Measurements from ENCODE around the gene CFAP299.
"Not testable (repeated sequence)": the region's sequence is repeated elsewhere in the genome, so short reads cannot be mapped to it uniquely, and the experiment has no call there.

The CFAP299 gene

DNA sequence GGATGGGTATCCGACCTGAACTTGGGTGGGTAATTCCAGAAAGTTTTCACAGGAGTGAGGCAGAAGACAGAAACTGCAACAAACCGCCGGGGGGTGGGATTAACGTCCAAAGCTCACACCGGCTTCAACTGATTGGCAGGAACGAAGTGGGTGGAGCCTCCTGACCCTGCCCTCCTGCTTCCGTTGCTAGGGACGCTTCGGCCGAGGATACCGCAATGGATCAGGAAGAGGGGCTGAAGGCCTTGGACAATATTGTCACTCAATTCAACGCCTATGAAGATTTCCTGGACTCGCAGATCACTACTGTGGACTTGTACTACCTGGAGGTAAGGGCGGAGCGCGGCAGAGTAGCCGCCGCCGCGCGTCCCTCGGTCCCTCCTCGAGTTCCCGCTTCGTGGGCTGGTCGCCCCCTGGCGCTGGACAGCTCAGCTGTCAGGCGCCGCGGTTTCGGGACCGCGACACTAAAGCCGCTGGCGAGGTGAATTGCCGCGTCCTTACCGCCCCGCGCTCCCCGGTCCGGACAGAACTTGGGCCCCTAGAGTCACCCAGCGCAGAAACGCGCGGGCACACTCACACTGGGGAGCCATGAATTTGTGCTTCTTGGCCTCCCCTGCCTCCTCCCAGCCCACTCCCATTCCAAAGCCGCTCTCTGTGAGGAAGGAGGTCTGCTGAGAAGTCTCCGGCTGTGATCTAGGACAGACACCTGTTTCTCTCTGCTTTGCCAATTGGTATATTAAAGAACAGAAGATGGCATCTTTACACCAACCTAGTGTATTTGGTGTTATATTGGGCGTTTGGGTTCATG is at the start of gene CFAP299:
CFAP299 (plus strand) TSS at position 177 of the 805 bp plus-strand sequence.
- TF ChIP-seq, protein P1, sequence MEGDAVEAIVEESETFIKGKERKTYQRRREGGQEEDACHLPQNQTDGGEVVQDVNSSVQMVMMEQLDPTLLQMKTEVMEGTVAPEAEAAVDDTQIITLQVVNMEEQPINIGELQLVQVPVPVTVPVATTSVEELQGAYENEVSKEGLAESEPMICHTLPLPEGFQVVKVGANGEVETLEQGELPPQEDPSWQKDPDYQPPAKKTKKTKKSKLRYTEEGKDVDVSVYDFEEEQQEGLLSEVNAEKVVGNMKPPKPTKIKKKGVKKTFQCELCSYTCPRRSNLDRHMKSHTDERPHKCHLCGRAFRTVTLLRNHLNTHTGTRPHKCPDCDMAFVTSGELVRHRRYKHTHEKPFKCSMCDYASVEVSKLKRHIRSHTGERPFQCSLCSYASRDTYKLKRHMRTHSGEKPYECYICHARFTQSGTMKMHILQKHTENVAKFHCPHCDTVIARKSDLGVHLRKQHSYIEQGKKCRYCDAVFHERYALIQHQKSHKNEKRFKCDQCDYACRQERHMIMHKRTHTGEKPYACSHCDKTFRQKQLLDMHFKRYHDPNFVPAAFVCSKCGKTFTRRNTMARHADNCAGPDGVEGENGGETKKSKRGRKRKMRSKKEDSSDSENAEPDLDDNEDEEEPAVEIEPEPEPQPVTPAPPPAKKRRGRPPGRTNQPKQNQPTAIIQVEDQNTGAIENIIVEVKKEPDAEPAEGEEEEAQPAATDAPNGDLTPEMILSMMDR (IDR thresholded peaks at IDR 0.05) = peak; percentile 43
- TF ChIP-seq ZFX (IDR thresholded peaks at IDR 0.05; ENCODE audit: borderline replicate concordance) = no peak
- no peak within 1 kb of the TSS for H3K27ac ChIP-seq

GRCh38 chr4:80286451-80286850 is 49.1 kb upstream of the CFAP299 start:
- no peak overlapping the region for H3K27ac ChIP-seq
- no peak for TF ChIP-seq ZFX (IDR thresholded peaks at IDR 0.05; ENCODE audit: borderline replicate concordance)
- TF ChIP-seq, protein P1 (IDR thresholded peaks at IDR 0.05) = no peak

DNA sequence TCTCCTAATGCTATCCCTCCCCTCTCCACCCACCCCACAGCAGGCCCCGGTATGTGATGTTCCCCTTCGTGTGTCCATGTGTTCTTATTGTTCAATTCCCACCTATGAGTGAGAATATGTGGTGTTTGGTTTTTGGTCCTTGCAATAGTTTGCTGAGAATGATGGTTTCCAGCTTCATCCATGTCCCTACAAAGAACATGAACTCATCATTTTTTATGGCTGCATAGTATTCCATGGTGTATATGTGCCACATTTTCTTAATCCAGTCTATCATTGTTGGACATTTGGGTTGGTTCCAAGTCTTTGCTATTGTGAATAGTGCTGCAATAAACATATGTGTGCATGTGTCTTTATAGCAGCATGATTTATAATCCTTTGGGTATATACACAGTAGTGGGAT is 44.9 kb upstream of the CFAP299 start:
- H3K27ac ChIP-seq = not testable (repeated sequence)

DNA sequence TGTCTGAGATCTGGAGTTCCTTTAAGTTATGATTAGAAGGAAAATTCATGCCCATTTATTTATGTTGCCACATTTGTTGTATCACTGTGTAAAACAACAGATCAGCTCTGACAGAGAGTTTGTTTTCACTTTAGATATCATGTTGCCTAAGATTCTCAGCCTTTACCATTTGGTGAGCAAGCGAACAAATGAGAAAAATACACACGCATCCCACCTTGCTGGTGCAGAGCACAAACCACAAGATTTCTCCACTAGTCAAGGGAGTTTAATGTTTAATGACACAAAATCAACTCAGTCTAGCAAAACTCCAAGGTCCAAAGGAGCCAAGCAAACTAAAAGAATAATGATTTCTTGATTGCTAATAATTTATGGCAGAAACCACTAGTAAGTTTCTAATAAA is 41.3 kb upstream of the CFAP299 start:
- H3K27ac ChIP-seq = no peak overlapping the region
- no peak for TF ChIP-seq ZFX (IDR thresholded peaks at IDR 0.05; ENCODE audit: borderline replicate concordance)
- TF ChIP-seq, protein P1 (IDR thresholded peaks at IDR 0.05) = no peak

DNA sequence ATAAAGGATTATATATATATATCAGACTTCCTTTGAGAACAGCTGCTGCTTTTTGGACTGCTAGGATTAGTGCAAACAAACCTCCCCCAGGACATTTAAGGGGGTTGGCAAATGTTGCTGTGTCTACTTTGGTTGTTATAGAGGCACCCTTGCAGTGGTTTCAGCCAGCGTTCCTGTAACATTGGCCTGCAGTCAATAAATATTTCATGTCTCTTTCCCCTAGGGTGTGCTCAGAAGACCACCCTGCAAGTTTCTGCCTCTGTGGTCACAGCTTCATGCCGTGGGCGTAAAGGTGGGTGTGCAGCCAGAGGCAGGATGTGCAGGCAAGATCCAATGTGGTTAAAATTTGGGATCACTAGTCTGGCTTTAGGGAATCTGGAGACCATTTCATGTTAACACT is 40.2 kb upstream of the CFAP299 start:
- no peak overlapping the region for H3K27ac ChIP-seq
- TF ChIP-seq, protein P1 (IDR thresholded peaks at IDR 0.05) = no peak
- TF ChIP-seq ZFX (IDR thresholded peaks at IDR 0.05; ENCODE audit: borderline replicate concordance) = no peak

DNA sequence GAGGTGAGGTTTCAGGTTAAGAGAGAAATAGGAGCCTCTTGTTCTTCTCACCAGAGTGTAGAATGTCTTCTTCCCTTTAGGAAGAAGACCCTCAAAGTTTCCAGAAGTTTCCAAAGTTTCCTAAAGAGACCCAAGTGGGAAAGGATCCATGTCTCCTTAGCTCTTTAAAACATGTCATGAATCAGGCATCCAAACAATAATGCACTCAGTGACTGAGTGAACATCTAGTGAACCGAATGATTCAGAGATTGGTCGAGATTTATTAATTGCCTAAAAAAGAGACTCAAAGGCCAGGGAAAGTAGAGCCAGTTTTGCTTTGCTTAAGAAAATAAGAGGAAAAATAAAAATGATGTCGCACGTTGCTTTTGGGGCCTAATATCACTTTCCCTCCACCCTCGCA is 39.7 kb upstream of the CFAP299 start:
- no peak overlapping the region for H3K27ac ChIP-seq
- TF ChIP-seq ZFX (IDR thresholded peaks at IDR 0.05; ENCODE audit: borderline replicate concordance) = no peak
- TF ChIP-seq, protein P1 (IDR thresholded peaks at IDR 0.05) = no peak

GRCh38 chr4:80301884-80302283 is 33.6 kb upstream of the CFAP299 start:
- no peak overlapping the region for H3K27ac ChIP-seq
- TF ChIP-seq, protein P1 (IDR thresholded peaks at IDR 0.05) = no peak
- TF ChIP-seq ZFX (IDR thresholded peaks at IDR 0.05; ENCODE audit: borderline replicate concordance) = no peak
